OCI-LY7 (cell line): ENCODE results near the gene GNB1L.

Source experiments
- EZH2phosphoT487 ChIP-seq: fragments of 200-600 bp; sonication (generic); IDR thresholded peaks from 2 replicates; pipeline ENCODE4 v1.6.1; 2018; ENCODE audit warnings: low read depth, borderline replicate concordance, mild to moderate bottlenecking, mixed run types, antibody characterized with exemption, low read length, moderate library complexity, mixed read lengths
- TF ChIP-seq, protein P1 (sequence below): fragments of 200-600 bp; sonication (generic); conservative IDR thresholded peaks from 2 replicates; pipeline ENCODE4 v1.5.1; 2014; ENCODE audit warnings: mild to moderate bottlenecking, antibody characterized with exemption, low read length, moderate library complexity, mixed read lengths

DNA sequence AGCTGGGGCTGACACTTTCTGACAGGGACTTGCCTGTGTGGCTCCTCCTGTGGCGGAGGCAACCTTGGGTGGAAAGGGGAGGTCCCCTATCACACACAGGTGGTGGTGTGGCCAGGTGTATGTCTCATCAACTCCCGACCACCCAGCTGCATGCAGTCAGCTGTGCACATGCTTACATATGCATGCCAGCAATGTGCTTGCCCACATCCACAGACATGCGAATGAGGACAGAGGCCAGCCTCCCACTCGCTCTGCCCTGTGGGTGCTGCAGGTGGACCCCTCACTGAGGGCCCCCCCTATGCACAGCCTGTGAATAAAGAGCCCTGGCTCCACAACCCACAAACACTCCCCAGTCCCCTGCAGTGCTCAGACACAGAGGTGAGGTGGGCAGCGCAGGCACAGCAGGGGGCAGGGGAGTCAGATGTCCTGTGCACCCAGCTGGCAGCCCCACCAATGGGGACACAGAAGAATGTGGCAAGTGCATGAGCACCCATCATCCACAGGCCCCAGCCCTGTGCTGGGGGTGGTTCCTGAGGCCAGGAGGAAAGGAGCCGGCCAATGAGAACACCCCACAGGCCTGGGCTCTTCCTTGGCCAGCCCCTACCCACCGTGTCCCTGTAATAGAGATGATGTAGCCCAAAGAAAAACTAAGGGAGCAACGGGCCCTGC, 9.5 kb downstream of the GNB1L start:
- TF ChIP-seq, protein P1, sequence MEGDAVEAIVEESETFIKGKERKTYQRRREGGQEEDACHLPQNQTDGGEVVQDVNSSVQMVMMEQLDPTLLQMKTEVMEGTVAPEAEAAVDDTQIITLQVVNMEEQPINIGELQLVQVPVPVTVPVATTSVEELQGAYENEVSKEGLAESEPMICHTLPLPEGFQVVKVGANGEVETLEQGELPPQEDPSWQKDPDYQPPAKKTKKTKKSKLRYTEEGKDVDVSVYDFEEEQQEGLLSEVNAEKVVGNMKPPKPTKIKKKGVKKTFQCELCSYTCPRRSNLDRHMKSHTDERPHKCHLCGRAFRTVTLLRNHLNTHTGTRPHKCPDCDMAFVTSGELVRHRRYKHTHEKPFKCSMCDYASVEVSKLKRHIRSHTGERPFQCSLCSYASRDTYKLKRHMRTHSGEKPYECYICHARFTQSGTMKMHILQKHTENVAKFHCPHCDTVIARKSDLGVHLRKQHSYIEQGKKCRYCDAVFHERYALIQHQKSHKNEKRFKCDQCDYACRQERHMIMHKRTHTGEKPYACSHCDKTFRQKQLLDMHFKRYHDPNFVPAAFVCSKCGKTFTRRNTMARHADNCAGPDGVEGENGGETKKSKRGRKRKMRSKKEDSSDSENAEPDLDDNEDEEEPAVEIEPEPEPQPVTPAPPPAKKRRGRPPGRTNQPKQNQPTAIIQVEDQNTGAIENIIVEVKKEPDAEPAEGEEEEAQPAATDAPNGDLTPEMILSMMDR, result 0 out of 2 replicates have a peak, but pooled peaks have one; percentile 2
- no peak for TF ChIP-seq EZH2phosphoT487
